MM.1S (cell line): ENCODE results near the gene AKIRIN1.
A peak's percentile ranks its signal among the peaks of the same experiment; 100 is the strongest.

Experiments
- DNase-seq: peaks from one replicate; pipeline ENCODE4 v3.0.0-alpha.2; 2015
- H2AFZ ChIP-seq: fragments of 300-600 bp; sonication (generic); 2 replicates; pipeline ENCODE4 v1.6.0; 2016; ENCODE audit warnings: antibody characterized with exemption, low read length
- H3F3A ChIP-seq: fragments of 300-600 bp; sonication (generic); 2 replicates; pipeline ENCODE4 v1.6.1; 2016; ENCODE audit warnings: mild to moderate bottlenecking, antibody characterized with exemption, low read length, moderate library complexity, mixed read lengths; ENCODE audit not compliant: insufficient read depth
- H3K27ac ChIP-seq: fragments of 300-600 bp; sonication (generic); 2 replicates; pipeline ENCODE4 v1.5.1; 2016; ENCODE audit warnings: mild to moderate bottlenecking, low read length
- H3K27me3 ChIP-seq: fragments of 300-600 bp; sonication (generic); replicated peaks from 2 replicates; pipeline ENCODE4 v1.6.0; 2016; ENCODE audit warnings: low read length; ENCODE audit not compliant: insufficient read depth
- H3K36me3 ChIP-seq: fragments of 300-600 bp; sonication (generic); replicated peaks from 2 replicates; pipeline ENCODE4 v1.6.1; 2016; ENCODE audit warnings: mild to moderate bottlenecking, low read length, mixed read lengths; ENCODE audit not compliant: insufficient read depth
- H3K4me1 ChIP-seq: fragments of 300-600 bp; sonication (generic); 2 replicates; pipeline ENCODE4 v1.6.1; 2016; ENCODE audit warnings: low read length, mixed read lengths
- H3K4me2 ChIP-seq: fragments of 300-600 bp; sonication (generic); 2 replicates; pipeline ENCODE4 v1.6.0; 2016; ENCODE audit warnings: low read depth, low read length
- H3K4me3 ChIP-seq: fragments of 300-600 bp; sonication (generic); 2 replicates; pipeline ENCODE4 v1.5.1; 2016; ENCODE audit warnings: low read length, mixed read lengths
- H3K79me2 ChIP-seq: fragments of 300-600 bp; sonication (generic); 2 replicates; pipeline ENCODE4 v1.6.1; 2016; ENCODE audit warnings: mixed run types, low read length, mixed read lengths
- H3K9ac ChIP-seq: fragments of 300-600 bp; sonication (generic); 2 replicates; pipeline ENCODE4 v1.6.1; 2016; ENCODE audit warnings: low read length, mixed read lengths
- H3K9me2 ChIP-seq: fragments of 300-600 bp; sonication (generic); replicated peaks from 2 replicates; pipeline ENCODE4 v1.6.1; 2016; ENCODE audit warnings: mild to moderate bottlenecking, low read length, mixed read lengths; ENCODE audit not compliant: insufficient read depth
- H3K9me3 ChIP-seq: fragments of 300-600 bp; sonication (generic); replicated peaks from 2 replicates; pipeline ENCODE4 v1.6.1; 2016; ENCODE audit warnings: mild to moderate bottlenecking, low read length, mixed read lengths; ENCODE audit not compliant: insufficient read depth
- H4K20me1 ChIP-seq: fragments of 300-600 bp; sonication (generic); 2 replicates; pipeline ENCODE4 v1.6.1; 2016; ENCODE audit warnings: mild to moderate bottlenecking, low read length, moderate library complexity, mixed read lengths; ENCODE audit not compliant: insufficient read depth
- CTCF ChIP-seq: fragments of 300-600 bp; sonication (generic); IDR thresholded peaks from 2 replicates; pipeline ENCODE4 v1.5.1; 2016; ENCODE audit warnings: antibody characterized with exemption, low read length, mixed read lengths
- EZH2 ChIP-seq: fragments of 300-600 bp; sonication (generic); optimal IDR thresholded peaks from 2 replicates; pipeline ENCODE3; 2017; ENCODE audit warnings: low read depth, mild to moderate bottlenecking, antibody characterized with exemption, low read length, mixed read lengths
- EZH2phosphoT487 ChIP-seq: fragments of 300-600 bp; sonication (generic); IDR thresholded peaks from 2 replicates; pipeline ENCODE4 v1.6.1; 2018; ENCODE audit warnings: antibody characterized with exemption, low read length

Gene AKIRIN1

GRCh38 chr1:39023140-39023539 is 32.1 kb downstream of the AKIRIN1 start:
- no peaks in the 10 kb centered on the region for H3K27me3 ChIP-seq
- H3K27ac ChIP-seq, result no peak overlapping the region
- TF ChIP-seq EZH2, result no peak
- no peak for TF ChIP-seq EZH2phosphoT487
- TF ChIP-seq CTCF, result no peak
- no peak overlapping the region for H2AFZ ChIP-seq
- 0 out of 2 replicates have a peak, but pooled peaks cover 3% of the 10 kb centered on the region for H3K4me1 ChIP-seq
- H4K20me1 ChIP-seq, result no peaks in the 10 kb centered on the region
- no peaks in the 10 kb centered on the region for H3K36me3 ChIP-seq
- H3K9me2 ChIP-seq, result no peaks in the 10 kb centered on the region
- H3K9ac ChIP-seq, result no peak overlapping the region
- H3K4me3 ChIP-seq, result no peak overlapping the region
- H3K4me2 ChIP-seq, result no peak overlapping the region
- H3K79me2 ChIP-seq, result peaks cover 23% of the 10 kb centered on the region
- H3F3A ChIP-seq, result peaks cover 7% of the 10 kb centered on the region
- DNase-seq, result no peak
- no peaks in the 10 kb centered on the region for H3K9me3 ChIP-seq

DNA sequence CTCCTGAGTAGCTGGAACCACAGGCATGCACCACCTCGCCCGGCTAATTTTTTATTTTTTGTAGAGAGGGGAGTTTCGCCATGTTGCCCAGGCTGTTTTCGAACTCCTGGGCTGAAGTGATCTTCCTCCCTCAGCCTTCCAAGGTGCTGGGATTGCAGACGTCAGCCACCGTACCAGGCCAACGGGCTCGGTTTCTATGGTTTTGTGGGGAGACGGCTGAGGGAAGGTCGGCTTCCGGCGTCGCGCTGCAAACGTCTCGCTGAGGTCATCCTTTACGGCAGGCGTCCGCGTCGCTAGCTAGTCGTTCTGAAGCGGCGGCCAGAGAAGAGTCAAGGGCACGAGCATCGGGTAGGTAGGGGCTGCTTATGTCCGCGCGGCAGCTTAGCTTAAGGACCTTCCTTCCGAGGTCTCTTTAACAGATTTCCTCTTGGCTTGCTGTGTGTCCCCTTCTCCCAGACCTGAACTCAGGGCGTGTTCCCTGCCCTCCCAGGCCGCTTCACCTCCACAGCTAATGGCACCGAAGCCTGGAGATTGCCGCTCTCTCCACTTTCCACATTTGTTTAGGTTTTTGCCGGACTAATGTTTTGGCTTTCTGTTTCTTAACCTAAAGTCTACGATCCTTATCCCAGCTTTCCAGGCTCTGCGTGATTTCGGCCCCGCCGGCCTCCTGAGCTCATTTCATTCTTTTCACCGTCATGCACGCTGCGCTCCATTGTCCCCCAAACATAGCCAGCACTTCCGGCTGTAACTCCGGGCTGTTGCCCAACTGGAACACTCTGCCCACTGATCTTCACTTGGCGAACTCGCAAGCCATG is 35.2 kb downstream of the AKIRIN1 start, which contains the start of gene NDUFS5:
Gene NDUFS5, plus strand, starts transcription at position 300 of the 815 bp plus-strand sequence. CDS start 2,375 bp downstream, outside the sequence.
- Histone ChIP-seq H3K9me3 (no peaks in the 10 kb centered on the region), H2AFZ (peak within 1 kb of the TSS; percentile 97), H3K4me3 (peak within 1 kb of the TSS; percentile 97), H3K9me2 (no peaks in the 10 kb centered on the region), H3K79me2 (peaks cover 39% of the 10 kb centered on the region), H3K27ac (peak within 1 kb of the TSS; percentile 73), H4K20me1 (no peaks in the 10 kb centered on the region), H3K27me3 (no peaks in the 10 kb centered on the region), H3F3A (peaks cover 7% of the 10 kb centered on the region), H3K4me1 (0 out of 2 replicates have a peak, but pooled peaks cover 3% of the 10 kb centered on the region), H3K4me2 (peak within 1 kb of the TSS; percentile 58), H3K36me3 (peaks cover 6% of the 10 kb centered on the region; the same call in 1 of the 2 replicates), H3K9ac (peak within 1 kb of the TSS; percentile 85)
- DNase-seq, result peak; percentile 90
- TF ChIP-seq CTCF (no peak), EZH2 (no peak), EZH2phosphoT487 (no peak)

DNA sequence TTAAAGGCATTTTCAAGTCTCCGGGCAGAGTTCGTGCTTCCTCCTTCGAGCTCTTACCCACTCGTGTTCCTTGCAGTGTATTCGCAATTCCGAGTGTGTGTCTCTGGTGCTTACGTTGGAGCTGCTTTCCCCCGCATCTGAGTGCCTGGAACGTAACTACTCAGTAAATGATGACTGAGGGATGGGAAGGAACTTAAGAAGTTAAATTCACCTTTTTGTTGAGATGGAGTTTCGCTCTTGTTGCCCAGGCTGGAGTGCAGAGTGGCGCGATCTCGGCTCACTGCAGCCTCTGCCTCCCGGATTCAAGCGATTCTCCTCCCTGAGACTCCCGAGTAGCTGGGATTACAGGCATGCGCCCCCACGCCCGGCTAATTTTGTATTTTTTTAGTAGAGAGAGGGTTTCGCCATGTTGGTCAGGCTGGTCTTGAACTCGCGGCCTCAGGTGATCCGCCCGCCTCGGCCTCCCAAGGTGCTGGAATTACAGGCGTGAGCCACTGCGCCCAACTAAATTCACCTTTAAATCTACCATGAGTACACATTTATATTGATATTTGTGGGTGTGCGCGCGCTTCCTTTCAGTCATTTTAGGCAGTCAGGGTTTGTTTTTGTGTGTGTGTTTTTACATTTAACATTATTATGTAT is 35.9 kb downstream of the AKIRIN1 start:
- peak overlapping the region; percentile 97 for H2AFZ ChIP-seq
- H3F3A ChIP-seq, result peaks cover 7% of the 10 kb centered on the region
- no peak for DNase-seq
- 0 out of 2 replicates have a peak, but pooled peaks cover 3% of the 10 kb centered on the region for H3K4me1 ChIP-seq
- H3K79me2 ChIP-seq, result peaks cover 47% of the 10 kb centered on the region
- H3K27ac ChIP-seq, result peak overlapping the region; percentile 73; the same call in 1 of the 2 replicates
- peak overlapping the region; percentile 97 for H3K4me3 ChIP-seq
- no peaks in the 10 kb centered on the region for H3K27me3 ChIP-seq
- no peaks in the 10 kb centered on the region for H3K9me3 ChIP-seq
- peaks cover 6% of the 10 kb centered on the region; the same call in 1 of the 2 replicates for H3K36me3 ChIP-seq
- TF ChIP-seq EZH2phosphoT487, result no peak
- no peak for TF ChIP-seq EZH2
- no peak for TF ChIP-seq CTCF
- no peaks in the 10 kb centered on the region for H3K9me2 ChIP-seq
- peak overlapping the region; percentile 85 for H3K9ac ChIP-seq
- H3K4me2 ChIP-seq, result peak overlapping the region; percentile 58
- H4K20me1 ChIP-seq, result no peaks in the 10 kb centered on the region
